GM20000 (cell line): ENCODE data around the gene APOBEC3G.

Experiments used
- DNase-seq: peaks from one replicate; pipeline ENCODE4 v3.0.0; 2012; ENCODE audit warnings: low spot score
- CTCF ChIP-seq: IDR thresholded peaks from 2 replicates; pipeline ENCODE4 v1.5.1; 2012; ENCODE audit warnings: mild to moderate bottlenecking, control low read depth; ENCODE audit errors: extremely low read depth, missing control alignments

Gene APOBEC3G

GRCh38 chr22:39136317-39136716, 59.2 kb downstream of the APOBEC3G start:
- TF ChIP-seq CTCF = no peak
- DNase-seq = no peak
